Measurements from ENCODE around the gene MAPK14. TPM values are rescaled to one million over a fixed set of nuclear protein-coding genes. Genes with fewer than 3 reads are reported as not detected.

The MAPK14 gene
- total and polyA plus RNA-seq, 2 donors (not counting 3 experiments of a cell fraction or from before 2014, with no cell fraction given) = 33.3 to 54.1 TPM

DNA sequence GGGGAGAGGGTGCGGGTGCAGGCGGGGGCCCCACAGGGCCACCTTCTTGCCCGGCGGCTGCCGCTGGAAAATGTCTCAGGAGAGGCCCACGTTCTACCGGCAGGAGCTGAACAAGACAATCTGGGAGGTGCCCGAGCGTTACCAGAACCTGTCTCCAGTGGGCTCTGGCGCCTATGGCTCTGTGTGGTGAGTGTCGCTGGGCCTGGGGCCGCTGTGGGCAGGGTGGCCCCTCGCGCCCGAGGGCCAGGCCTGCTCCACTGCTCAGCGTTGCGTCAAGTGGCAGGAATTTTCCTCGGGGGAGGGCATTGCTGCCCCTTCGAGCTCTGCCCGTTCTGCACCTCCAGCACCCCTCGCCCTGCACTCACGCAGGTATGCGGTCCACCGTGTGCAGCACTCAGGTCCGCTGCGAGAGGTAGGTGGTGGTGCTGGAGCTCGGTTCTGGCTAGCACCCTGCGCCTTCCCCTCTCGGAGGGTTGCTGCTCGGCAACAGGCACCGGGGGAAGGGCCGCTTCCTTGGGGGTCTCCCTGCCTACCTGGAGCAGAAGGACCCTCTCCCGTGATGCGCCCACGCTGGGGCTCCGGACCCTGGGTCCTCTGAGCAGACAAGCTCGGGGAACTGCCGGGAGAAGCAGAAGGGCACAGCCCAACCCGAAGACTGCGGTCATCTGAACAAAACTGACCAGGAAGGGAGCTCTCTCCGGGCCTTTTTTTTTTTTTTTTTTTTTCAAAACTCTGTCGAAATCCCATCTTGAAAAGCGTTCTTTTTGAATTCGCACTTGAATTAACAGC is 674 bp downstream of the MAPK14 start:
- peak overlapping the region; percentile 71 to 96 (median 96) for H3K4me3 ChIP-seq (replicated peaks in 1 of 3; ENCODE audit: insufficient read depth in 1 of 3, low read depth in 1 of 3, low read length in 3 of 3)
- no peaks in the 10 kb centered on the region for H3K27me3 ChIP-seq (ENCODE audit: control insufficient read depth in 2 of 2, insufficient read depth in 2 of 2, low read length in 2 of 2)
- peak; percentile 38 for DNase-seq (ENCODE audit: low read depth, low spot score)
- H4K20me1 ChIP-seq (replicated peaks; ENCODE audit: control insufficient read depth, extremely low read depth, insufficient read depth, low read length) = peaks cover 4% of the 10 kb centered on the region
- no peaks in the 10 kb centered on the region for H3K36me3 ChIP-seq (ENCODE audit: control insufficient read depth in 2 of 2, extremely low read depth in 1 of 2, insufficient read depth in 2 of 2, low read length in 2 of 2)
- peaks cover 53% of the 10 kb centered on the region for H3K79me2 ChIP-seq (ENCODE audit: control insufficient read depth, insufficient read depth, low read length)
- peak overlapping the region; percentile 94 for H3K4me2 ChIP-seq (ENCODE audit: insufficient read depth, low read length)
- peak overlapping the region; percentile 57 for H2AFZ ChIP-seq (ENCODE audit: low read depth, low read length)
- BruUV-seq (replicated peaks) = TSS peak; percentile 85
- POLR2A ChIA-PET = interaction anchor here (0.7 to 1.2 kb wide), 6 partner anchors 14 to 992 kb away, joined by 3 to 10 read pairs (median 4); no protein-coding TSS in a partner anchor
- no peaks in the 10 kb centered on the region for H3K9me1 ChIP-seq (replicated peaks; ENCODE audit: control insufficient read depth, extremely low read depth, insufficient read depth, low read length)
- dilution Hi-C loops (cut with MboI; ENCODE audit: extremely low pct_ligation_motif_present, low sequenced_read_pairs) = no loop called here
- TF ChIP-seq, protein P1, sequence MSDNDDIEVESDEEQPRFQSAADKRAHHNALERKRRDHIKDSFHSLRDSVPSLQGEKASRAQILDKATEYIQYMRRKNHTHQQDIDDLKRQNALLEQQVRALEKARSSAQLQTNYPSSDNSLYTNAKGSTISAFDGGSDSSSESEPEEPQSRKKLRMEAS (IDR thresholded peaks at IDR 0.05; ENCODE audit: insufficient read depth, insufficient read length) = no peak
- TF ChIP-seq JUN (IDR thresholded peaks at IDR 0.05; ENCODE audit: borderline replicate concordance, insufficient read depth, insufficient read length, low read depth) (no peak), GATA2 (IDR thresholded peaks at IDR 0.05; ENCODE audit: insufficient read depth, insufficient read length, low read depth, low read length) (no peak), EZH2 (IDR thresholded peaks at IDR 0.05; ENCODE audit: borderline replicate concordance, low read depth, low read length, severe bottlenecking) (no peak), POLR2A (IDR thresholded peaks at IDR 0.05; ENCODE audit: low read depth, low read length) (no peak), POLR2AphosphoS5 (IDR thresholded peaks at IDR 0.05; ENCODE audit: insufficient read depth, low read depth, low read length) (no peak), MYC (IDR thresholded peaks at IDR 0.05; ENCODE audit: low read depth, low read length) (no peak), FOS (IDR thresholded peaks at IDR 0.05; ENCODE audit: borderline replicate concordance, insufficient read depth, low read length) (no peak)
- TF ChIP-seq, protein P2, sequence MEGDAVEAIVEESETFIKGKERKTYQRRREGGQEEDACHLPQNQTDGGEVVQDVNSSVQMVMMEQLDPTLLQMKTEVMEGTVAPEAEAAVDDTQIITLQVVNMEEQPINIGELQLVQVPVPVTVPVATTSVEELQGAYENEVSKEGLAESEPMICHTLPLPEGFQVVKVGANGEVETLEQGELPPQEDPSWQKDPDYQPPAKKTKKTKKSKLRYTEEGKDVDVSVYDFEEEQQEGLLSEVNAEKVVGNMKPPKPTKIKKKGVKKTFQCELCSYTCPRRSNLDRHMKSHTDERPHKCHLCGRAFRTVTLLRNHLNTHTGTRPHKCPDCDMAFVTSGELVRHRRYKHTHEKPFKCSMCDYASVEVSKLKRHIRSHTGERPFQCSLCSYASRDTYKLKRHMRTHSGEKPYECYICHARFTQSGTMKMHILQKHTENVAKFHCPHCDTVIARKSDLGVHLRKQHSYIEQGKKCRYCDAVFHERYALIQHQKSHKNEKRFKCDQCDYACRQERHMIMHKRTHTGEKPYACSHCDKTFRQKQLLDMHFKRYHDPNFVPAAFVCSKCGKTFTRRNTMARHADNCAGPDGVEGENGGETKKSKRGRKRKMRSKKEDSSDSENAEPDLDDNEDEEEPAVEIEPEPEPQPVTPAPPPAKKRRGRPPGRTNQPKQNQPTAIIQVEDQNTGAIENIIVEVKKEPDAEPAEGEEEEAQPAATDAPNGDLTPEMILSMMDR (IDR thresholded peaks at IDR 0.05; ENCODE audit: extremely low read depth in 1 of 2, insufficient read depth in 1 of 2, low read depth in 1 of 2, low read length in 2 of 2) = no peak
- peak overlapping the region; percentile 61 for H3K27ac ChIP-seq (ENCODE audit: insufficient read depth, low read depth, low read length)
- no peaks in the 10 kb centered on the region for H3K9me3 ChIP-seq (replicated peaks; ENCODE audit: control insufficient read depth, insufficient read depth, low read length)
- H3K9ac ChIP-seq (replicated peaks; ENCODE audit: extremely low read depth, insufficient read depth, low read length) = peak overlapping the region; percentile 81
- peaks cover 21% of the 10 kb centered on the region for H3K4me1 ChIP-seq (ENCODE audit: control insufficient read depth, extremely low read depth, insufficient read depth, low read length)
- CTCF ChIA-PET = interaction anchor here (0.7 to 5.6 kb wide), 28 partner anchors 10 to 568 kb away, joined by 3 to 155 read pairs (median 4); no protein-coding TSS in a partner anchor
- FAIRE-seq = no peak
- intact Hi-C loops (cut with micrococcal nuclease) = no loop called here
